ENCODE results near the gene B4GALT2.

The B4GALT2 gene

DNA sequence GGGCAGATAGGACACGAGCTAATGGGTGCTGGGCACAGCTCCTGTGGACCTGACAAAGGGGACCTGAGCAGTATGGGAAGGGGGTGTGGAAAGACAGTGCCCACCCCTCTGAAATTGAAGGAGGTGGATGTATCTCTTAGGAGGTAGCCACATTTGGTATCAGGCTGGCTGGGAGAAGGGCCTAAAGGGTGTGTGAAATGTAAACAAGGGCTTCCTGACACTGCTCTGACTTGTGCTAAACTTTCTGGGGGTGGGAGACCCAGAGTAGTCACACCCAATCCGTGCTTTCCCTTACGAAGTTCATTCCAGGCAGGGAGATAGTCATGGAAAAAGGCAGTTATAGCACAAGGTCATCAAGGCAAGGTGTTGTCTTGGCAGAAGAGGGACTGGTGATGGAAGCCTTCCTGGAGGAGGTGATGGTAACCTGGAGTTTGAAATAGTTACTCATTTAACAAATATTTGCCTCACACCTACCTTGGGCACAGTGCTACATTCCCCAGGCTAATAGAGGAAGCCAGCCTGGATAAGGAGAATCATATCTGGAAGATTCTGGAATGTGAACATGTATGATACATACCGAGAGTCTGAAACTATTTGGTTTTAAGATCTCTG, 7.1 kb downstream of the B4GALT2 start:
- no peak for DNase-seq

DNA sequence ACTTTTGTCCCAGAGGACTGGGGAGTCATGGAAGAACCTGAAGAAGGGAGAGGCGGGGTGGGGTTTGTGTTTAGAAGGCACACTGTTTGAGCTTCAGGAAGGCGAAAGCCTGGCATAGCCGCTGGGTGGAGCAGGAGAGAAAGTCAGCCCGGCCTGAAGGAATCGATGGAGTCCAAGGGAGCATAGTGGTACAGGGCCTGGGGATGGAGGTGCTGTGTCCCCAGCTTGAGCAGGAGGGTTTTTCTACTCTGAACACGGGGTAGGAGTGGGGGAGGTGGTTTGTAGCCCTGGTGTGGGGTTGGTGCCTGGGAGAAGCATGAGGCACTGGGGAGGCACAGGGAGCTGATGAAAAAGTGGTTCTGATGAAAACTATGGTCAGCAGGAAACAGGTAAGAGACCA, 7.7 kb downstream of the B4GALT2 start:
- DNase-seq = no peak

DNA sequence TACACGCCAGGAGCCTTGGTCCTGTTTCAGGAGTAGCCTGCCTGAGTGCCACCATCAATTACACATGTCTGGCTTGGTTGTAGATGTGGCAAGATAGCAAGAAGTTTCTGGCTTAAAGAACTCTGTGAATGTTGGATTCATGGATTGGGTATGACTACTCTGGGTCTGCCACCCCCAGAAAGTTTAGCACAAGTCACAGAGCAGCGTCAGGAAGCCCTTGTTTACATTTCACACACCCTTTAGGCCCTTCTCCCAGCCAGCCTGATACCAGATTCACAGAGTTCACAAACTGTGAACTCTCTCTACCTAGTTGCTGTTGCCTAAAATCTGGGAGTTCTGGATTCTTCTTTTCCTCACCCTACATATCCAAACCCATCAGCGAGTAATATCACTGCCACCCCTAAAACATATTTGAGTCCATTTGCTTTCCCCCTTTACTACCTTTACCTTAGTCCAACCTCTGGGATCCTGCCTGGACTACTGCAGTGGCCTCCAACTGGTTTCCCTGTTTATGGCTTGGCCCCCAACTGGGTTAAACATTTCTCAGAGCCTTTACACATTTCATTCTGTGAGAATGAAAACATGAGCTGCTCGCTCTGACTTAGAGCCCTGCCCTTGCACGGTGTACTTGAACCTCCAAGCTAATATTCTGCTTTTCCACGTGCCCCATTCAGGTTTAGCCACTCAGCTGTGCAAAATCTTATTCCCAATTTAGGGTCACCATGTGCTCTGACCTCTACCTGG, 8.3 kb downstream of the B4GALT2 start:
- DNase-seq = no peak

DNA sequence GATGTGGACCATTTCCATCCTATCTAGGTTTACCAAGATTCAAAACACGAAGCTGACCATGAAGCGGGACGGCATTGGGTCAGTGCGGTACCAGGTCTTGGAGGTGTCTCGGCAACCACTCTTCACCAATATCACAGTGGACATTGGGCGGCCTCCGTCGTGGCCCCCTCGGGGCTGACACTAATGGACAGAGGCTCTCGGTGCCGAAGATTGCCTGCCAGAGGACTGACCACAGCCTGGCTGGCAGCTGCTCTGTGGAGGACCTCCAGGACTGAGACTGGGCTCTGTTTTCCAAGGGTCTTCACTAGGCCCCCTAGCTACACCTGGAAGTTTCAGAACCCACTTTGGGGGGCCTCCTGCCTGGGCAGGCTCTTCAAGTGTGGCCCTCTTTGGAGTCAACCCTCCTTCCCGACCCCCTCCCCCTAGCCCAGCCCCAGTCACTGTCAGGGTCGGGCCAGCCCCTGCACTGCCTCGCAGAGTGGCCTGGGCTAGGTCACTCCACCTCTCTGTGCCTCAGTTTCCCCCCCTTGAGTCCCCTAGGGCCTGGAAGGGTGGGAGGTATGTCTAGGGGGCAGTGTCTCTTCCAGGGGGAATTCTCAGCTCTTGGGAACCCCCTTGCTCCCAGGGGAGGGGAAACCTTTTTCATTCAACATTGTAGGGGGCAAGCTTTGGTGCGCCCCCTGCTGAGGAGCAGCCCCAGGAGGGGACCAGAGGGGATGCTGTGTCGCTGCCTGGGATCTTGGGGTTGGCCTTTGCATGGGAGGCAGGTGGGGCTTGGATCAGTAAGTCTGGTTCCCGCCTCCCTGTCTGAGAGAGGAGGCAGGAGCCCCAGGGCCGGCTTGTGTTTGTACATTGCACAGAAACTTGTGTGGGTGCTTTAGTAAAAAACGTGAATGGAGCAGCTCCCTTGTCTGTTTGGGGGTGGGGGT, 11.5 kb downstream of the B4GALT2 start:
- no peak for DNase-seq

DNA sequence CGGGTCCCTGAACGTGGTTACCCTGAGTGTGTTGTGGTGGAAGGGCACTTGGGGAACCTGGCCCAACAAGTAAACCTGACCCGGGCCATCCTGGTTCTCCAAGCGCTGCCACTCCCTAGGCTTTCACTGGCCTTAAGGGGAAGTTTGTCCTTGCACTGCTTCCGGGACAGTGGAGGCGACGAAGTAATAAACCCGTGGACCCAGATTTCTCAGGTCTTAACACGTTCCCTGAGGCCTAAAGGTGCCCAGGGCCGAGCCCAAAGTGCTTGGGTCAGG, 12.1 kb downstream of the B4GALT2 start:
- no peak for DNase-seq

DNA sequence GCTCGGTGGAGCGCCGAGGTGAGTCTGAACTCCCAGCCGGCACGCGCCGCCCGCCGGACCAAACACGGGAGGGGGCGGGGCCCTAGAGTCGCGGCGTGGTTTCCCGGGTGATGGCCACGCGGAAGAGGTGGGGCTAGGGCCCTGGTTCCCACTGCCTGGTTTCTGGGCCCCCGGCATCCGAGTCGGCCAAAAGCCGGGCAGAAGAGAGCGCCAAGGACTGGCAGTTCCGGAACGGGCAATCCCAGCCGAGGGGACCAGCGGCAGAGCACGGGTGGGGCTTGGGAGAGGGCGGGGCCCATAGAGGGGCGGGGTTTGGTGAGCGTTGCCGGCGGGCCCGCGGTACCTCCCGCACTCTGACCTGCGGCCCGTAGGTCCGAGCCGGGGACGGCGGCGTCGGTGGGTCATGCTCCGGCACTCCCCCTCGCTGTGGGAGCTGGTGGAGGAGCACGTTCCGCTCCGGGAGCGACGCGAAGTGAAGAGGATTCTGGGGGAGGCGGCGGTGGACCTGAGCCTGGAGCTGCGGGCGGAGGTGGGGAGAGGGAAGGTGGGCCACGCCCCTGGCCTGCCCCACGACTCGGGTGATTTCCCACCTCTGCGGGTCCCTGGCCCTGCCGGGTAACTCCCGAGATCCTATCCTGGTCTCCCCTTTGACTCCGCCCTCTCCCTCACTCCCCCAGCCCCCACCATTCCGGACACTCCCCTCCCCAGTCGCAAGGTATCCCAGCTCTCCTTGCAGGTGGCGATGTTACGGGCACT, 12.6 kb downstream of the B4GALT2 start, which contains the start of gene CCDC24:
TSS of gene CCDC24 (plus strand) at position 124 of the 756 bp plus-strand sequence. CDS start at position 404, 280 bp downstream.
- peak; percentile 39 to 79 for DNase-seq

DNA sequence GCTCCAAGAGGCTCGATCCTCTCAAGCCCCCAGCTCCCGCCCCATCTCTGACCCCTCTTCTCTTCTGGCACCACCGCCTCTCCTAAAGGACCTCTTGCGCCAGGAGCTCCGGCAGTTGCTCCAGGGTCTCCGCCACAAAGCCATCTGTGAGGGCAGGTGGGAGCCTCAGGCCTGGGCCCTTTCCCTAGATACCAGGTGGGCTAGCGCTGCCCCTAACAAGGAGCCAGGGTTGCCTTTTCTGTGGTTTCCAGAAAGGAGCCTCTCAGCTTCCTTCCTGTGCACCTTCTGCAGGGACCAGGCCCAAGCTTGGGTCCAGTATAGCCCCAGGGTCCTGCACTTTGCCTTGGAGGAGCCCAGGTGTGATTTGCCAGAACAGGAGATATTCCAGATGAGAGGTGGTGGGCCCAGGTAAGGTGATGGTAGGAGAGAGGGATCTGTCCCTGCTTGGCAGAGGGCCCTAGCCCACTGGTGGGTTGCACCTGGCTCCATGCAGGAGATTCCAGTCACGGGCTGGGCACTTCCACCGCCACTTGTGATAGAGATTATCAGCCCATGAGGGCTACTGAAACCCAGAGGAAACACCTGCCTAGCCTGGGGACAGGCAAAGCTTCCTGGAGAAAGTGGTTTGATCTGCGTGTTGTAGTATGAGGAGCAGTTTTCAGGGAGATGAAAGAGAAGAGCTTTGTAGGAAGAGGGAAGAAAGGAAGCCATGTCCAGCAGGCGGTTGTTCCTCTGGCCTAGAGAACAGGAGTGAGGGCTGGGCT, 13.4 kb downstream of the B4GALT2 start:
- DNase-seq = no peak

DNA sequence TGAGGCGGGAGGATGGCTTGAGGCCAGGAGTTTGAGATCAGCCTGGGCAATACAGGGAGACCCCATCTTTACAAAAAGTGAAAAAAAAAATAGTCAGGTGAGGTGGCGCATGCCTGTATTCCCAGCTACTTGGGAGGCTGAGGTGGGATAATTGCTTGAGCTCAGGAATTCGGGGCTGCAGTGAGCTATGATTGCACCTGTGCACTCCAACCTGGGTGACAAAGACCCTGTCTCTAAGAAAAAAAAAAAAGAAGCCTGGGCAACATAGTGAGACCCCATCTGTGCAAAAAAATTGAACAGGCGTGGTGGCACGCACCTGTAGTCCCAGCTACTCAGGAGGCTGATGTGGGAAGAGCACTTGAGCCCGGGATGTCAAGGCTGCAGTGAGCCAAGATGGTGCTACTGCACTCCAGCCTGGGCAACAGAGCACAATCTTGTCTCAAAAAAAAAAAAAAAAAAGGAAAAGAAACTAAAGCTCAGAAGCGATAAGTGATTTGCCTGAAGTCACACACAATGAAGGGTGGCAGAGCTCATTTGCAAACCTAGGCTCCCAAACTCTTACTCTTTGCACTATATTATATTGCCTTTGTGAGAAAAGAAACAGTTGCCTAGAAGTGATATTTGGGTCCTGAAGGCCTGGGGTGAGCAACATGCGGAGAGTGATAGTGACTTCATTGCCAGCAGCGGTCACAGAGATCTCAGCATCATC, 14.3 kb downstream of the B4GALT2 start:
- DNase-seq = no peak

DNA sequence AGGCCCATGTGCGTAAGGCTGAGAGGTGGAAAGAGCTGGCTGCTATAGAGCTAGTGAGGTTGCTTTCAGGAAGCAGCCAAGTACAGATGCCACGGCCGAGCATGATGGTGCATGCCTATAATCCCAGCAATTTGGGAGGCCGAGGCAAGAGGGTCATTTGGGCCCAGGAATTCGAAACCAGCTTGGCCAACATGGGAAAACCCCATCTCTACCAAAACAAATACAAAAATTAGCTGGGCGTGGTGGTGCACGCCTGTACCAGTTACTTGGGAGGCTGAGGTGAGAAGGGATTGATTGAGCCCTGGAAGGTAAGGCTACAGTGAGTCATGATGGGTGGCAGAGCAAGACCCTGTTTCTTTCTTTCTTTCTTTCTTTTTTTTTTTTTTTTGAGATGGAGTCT, 15.1 kb downstream of the B4GALT2 start:
- DNase-seq = no peak

DNA sequence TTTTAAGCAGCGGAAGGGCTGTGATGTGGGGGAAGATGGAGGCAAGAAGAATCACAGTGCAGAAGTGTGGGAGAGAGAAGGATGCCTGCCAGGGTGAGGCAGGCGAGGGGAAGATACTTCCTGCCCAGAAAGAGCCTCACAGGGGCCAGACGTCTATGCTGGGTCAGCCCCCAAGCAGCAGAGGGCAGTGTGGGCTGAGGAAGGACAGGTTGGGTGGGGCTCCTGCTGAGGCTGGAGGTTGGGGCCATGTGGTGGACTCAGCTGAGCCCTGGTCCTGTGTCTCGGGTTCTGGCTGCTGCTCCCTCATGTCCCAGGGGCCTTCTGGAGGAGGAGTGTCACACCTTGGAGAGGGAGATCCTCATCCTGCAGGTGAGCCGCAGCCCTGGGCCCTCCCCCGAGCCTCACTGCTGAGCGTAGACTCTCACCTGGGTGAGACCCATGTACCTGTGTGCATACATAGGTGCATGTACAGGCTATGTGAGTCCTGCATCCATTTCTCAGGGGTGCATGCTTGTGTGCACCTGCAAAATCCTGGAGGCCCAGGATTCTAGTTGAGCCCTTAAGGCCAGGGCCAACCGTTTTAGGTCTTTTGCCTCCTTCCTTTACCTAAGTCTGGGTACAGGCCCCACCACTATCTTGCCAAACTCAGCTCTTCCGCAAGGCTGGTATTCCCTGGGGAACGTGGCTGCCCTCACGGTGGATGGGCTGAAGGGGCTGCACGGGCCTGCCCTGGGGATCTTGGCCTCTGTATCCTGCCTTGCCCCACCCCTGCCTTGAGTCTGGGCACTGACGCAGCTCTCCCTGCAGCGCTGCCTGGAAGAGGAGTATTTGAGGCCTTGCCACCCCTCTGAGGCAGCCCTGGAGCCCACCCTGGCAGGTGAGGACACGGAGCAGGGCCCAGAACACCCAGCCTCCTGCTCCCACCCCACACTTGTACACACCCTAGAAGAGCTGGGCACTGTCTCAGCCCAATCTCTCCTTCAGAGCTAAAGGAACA, 16.1 kb downstream of the B4GALT2 start:
- DNase-seq = no peak

DNA sequence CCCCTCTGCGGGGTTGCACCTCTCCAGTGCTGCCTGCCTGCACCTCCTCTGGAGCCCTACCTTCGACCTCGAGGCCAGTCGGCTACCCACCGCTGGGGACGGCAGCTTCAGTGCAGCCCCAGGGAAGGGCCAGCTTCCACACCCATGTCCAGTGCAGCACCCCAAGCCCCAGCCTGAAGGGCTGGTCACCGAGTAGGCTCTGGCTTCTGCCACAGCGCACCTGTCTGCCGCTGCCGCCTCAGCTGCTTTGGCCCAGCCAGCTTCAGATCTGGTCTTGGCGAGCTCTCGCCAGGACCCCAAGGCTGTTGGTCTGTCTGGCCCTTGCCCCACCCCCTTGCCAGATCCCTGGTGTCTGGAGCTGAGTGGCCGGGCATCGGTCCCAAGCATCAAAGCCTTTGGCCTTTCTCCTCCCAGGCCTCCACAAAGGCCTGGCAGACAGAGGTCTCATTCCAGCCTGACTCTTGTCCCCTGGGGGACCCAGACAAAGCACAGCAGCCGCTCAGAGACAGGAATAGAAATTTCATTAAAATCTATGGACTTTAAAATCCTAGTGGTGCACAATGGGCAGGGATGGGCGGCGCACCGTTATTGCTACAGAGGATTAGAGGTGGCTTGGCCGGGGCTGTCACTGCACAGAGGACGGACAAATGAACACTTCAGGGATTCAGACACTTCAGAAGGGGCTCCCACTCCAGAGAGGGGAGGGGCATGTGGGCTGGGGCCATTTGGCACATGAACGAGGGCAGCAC, 17.1 kb downstream of the B4GALT2 start:
- peak in 1 of 2 donors; percentile 12 for DNase-seq

DNA sequence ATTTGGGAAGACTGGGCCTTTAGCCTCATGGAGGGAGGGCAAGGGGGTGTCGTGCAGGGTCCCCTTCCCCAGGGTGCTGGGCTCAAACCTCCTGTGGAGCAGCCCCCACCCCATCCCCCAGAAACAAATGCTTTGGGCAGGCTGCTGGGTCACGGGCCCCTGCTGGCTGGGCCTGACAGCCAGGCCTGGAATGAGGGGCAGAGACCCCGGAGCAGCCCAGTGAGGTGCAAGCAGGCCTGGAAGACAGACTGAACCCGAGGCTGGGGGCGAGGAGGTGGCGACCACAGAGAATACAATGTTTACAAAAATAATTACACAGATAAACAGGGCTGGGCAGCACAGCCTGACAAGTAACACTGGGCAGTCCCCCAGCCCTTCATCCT, 17.7 kb downstream of the B4GALT2 start:
- no peak for DNase-seq

DNA sequence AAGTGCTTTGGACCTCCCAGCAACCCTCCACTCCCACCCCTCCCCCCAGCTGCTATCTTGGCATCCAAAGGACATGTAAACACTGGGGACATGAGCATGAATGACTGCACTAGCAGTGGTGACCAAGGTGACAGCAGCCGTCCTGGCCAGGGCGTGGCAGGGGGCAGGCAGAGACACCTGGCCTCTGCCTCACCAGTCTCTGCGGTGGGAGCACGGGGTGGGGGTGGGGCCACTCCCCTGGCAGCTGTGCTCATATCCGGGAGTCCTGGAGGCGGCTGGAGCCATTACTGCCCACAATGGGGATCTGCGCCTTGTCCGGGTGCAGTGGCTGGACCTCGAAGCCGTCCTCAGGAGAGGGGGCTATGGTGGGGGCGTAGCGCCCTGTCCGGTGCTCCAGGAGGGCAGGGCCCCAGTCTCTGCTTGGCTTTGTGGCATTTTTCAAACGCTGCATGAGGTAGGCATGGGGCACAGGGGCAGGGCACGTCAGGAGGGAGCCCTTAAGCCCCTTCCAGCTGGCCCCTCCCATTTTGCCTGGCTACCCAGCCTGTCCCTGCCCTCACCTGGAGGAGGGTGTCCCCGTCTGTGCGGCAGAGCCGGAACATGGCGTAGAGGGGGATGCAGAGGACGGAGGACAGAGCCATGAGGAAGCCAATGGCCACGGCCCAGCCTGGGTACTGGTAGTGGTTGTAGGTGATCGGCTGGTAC, 18.4 kb downstream of the B4GALT2 start:
- no peak for DNase-seq

DNA sequence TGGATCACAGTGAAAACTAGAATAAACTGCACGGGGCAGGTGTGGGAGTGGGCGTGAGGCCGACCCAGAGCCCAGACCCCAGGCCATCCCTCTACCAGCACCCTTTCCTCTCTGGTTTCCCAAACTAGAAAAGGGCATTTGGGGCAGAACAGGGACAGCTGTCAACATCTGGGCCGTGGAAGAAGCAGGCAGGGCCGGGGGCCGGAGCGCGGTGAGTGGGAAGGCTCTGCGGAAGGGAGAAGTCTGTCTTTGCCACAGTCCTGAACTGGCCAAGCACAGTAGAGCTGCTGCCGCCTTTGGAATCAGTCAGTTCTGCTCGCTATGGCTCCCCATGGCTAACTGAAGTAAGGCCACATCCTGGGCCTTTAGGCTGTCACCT, 19.0 kb downstream of the B4GALT2 start:
- DNase-seq = no peak

DNA sequence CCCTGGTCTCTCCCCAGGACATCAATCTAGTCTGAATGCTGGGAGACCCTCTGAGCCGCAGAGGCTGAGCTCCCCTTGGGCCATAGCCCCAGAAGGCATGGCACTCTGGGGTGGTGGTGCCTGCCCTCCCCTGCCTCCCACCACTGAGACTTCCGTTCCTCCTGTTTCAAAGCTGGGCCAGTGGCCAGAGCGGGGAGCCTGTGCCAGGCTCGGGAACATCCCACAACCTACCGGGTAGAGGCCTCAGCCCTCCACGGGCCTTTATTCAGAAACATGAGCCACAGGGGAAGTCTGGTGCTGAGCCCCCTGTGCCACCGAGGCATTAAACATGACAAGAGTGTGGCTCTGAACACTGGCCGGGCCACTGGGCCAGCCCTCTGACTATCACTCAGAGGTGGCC, 20.4 kb downstream of the B4GALT2 start:
- no peak for DNase-seq

DNA sequence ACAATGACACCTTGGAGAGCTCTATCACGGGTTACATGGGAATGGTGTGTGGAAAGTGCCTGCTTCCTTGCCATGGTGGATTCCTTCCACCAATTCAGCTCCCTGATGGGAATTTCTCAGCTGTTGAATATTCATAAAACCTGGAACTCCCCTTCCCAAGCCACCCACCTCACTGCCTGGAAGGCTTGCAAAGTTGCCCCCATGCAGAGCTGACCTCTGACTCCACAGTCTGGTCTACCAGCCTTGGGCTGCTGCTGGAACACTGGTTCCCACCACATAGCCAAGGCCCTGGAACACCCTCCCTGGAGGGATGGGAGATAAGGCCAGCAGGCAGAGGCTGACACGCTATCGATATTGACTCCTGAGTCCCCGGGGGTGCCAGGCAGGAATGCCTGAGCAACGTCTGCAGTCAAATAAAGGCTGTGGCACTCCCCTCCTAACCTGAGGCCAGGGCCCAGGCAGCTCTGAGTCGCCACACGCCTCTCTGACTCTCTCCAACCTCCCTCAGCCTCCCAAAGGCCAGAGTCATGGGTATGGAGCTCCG, 21.2 kb downstream of the B4GALT2 start:
- DNase-seq = no peak

DNA sequence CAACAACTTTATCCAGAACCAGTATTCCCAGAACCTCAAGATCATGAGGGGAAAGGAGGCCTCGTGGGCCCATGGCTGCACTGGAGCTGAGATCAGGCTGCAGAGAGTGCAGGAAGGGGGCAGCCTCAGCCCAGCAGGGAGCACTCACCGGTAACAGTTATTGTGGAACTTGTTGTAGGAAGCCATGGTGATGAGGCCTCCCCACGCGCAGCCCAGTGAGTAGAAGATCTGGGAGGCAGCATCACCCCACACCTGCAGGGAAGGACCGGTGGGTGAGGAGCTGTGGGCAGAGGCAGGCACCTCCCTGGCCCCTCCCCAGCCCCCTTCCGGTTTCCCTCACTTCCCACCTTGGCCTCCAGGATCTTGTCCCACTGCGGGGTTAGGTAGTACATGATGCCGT, 23.2 kb downstream of the B4GALT2 start:
- DNase-seq = no peak

DNA sequence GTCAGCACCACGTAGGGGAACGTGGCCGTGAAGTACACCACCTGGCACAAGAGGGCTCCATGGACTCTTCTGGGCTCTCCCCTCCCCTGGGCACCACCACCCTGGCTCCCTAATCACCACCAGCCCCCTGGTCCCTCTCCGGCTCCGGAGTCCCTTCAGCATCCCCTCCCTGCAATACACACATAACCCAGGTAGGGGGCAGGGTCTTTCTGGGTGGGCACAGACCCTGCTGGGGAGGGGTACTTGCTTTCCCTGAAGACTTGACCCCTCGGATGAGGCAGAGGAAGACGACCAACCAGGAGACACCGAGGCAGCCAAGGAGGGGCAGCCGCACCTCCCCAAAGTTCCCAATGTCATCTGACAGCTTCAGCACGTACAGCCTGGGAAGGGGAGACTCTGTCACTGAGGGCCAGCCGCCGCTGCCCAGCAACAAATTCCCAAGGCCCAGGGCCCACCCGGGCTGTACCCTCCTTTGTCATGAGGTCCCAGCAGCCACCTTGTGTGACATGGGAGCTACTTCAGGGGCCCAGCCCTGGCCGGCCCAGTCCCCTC, 23.7 kb downstream of the B4GALT2 start:
- no peak for DNase-seq
